Measurements from ENCODE around the gene ROBO1. TPM values are rescaled to one million over a fixed set of nuclear protein-coding genes. Genes with fewer than 3 reads are reported as not detected.

The ROBO1 gene
- total and polyA plus RNA-seq, 2 donors (not counting 1 experiment from before 2014, with no cell fraction given), result 0.27 to 3.2 TPM

DNA sequence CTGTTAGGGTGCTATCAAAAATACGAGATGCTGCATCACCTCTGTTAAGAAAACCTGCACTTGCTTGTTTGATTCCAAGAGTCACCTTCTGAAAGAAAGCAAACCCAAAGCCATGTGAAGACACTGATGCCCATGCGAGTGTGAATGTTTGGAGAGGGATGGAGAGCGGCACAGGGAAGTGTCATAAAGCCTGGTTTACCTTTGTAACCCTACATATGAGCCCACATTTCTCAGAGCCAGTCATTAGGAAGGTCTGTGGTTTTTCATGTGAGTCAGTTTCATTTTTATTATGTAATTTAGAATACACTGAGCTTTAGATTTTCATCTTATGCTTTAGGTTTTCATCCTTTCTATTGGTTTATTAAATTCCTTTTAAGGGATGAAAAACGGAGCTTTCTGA lies 896.8 kb downstream of the ROBO1 start:
- Histone ChIP-seq H3K4me2 (replicated peaks; ENCODE audit: low read depth, low read length, poor library complexity, severe bottlenecking) (no peak overlapping the region), H3K27ac (ENCODE audit: low read length in 2 of 2) (no peak overlapping the region), H3K4me1 (ENCODE audit: control insufficient read depth in 2 of 2, insufficient read depth in 2 of 2, low read length in 2 of 2) (no peaks in the 10 kb centered on the region), H2AFZ (ENCODE audit: insufficient read depth, low read depth, low read length, poor library complexity, severe bottlenecking) (no peak overlapping the region), H3K9me3 (ENCODE audit: control extremely low read depth in 1 of 3, control insufficient read depth in 2 of 3, insufficient read depth in 1 of 3, low read length in 2 of 3) (no peaks in the 10 kb centered on the region), H3K27me3 (replicated peaks in 1 of 4; ENCODE audit: control extremely low read depth in 1 of 4, control insufficient read depth in 3 of 4, insufficient read depth in 4 of 4, low read length in 3 of 4) (no peaks in the 10 kb centered on the region), H3K79me2 (ENCODE audit: control insufficient read depth, insufficient read depth, low read length) (no peaks in the 10 kb centered on the region), H3K4me3 (ENCODE audit: control extremely low read depth in 1 of 5, extremely low read depth in 1 of 5, insufficient read depth in 1 of 5, low read depth in 2 of 5, low read length in 4 of 5) (no peak overlapping the region), H3K36me3 (replicated peaks in 1 of 2; ENCODE audit: control extremely low read depth in 1 of 2, control insufficient read depth in 1 of 2, extremely low read depth in 1 of 2, insufficient read depth in 2 of 2, low read length in 1 of 2) (no peaks in the 10 kb centered on the region), H4K20me1 (ENCODE audit: control insufficient read depth, insufficient read depth, low read length, poor library complexity, severe bottlenecking) (no peaks in the 10 kb centered on the region), H3K9ac (ENCODE audit: low read length) (no peak overlapping the region)
- Mint-ChIP-seq H3K4me3 (no peak overlapping the region), H3K27me3 (no peaks in the 10 kb centered on the region), H3K4me1 (no peaks in the 10 kb centered on the region), H3K9me3 (ENCODE audit: insufficient read depth) (no peaks in the 10 kb centered on the region), H3K27ac (no peak overlapping the region)
- intact Hi-C loops (cut with micrococcal nuclease), result no loop called here
- POLR2A ChIA-PET, result no interaction called here
- WGBS (ENCODE audit: insufficient coverage), result 78% methylated on average over 1 of the region's 4 CpGs
- CTCF ChIA-PET, result no interaction called here
- DNase-seq (no peak), ATAC-seq (ENCODE audit: low read depth) (no peak)
- TF ChIP-seq EZH2 (IDR thresholded peaks at IDR 0.05; ENCODE audit: borderline replicate concordance, insufficient read depth, low read depth, low read length, poor library complexity, severe bottlenecking), result no peak
- TF ChIP-seq CTCF (IDR thresholded peaks at IDR 0.05), result no peak

DNA sequence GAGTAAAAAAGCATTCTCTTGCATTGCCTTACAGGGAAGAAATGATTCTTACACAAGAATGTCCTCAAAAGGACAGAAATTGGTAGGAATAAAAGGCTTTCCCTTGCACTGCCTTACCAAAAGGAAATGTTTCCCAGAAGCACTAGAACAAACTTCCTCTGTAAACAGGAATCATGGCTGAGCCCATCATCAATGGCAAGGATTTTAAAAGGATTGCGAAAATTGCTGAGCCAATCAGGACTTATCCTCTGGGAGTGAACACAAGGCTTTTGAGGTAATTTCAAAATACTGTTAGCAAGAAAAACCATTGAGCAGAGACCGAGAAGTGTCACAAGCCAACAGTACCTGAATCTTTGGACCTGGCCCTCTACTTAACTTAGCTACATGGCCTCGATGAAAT lies 897.3 kb downstream of the ROBO1 start:
- CTCF ChIA-PET, result no interaction called here
- no peaks in the 10 kb centered on the region for H3K27me3 Mint-ChIP-seq
- ATAC-seq (ENCODE audit: low read depth), result no peak

More for the DNA sequence above, 897.3 kb downstream of the ROBO1 start:
- Histone ChIP-seq H3K4me2 (replicated peaks; ENCODE audit: low read depth, low read length, poor library complexity, severe bottlenecking) (no peak overlapping the region), H3K4me3 (ENCODE audit: control extremely low read depth in 1 of 5, extremely low read depth in 1 of 5, insufficient read depth in 1 of 5, low read depth in 2 of 5, low read length in 4 of 5) (no peak overlapping the region), H3K9me3 (ENCODE audit: control extremely low read depth in 1 of 3, control insufficient read depth in 2 of 3, insufficient read depth in 1 of 3, low read length in 2 of 3) (no peaks in the 10 kb centered on the region), H3K9ac (ENCODE audit: low read length) (no peak overlapping the region), H3K79me2 (ENCODE audit: control insufficient read depth, insufficient read depth, low read length) (no peaks in the 10 kb centered on the region), H3K27me3 (replicated peaks in 1 of 4; ENCODE audit: control extremely low read depth in 1 of 4, control insufficient read depth in 3 of 4, insufficient read depth in 4 of 4, low read length in 3 of 4) (no peaks in the 10 kb centered on the region), H2AFZ (ENCODE audit: insufficient read depth, low read depth, low read length, poor library complexity, severe bottlenecking) (no peak overlapping the region), H3K27ac (ENCODE audit: low read length in 2 of 2) (no peak overlapping the region), H4K20me1 (ENCODE audit: control insufficient read depth, insufficient read depth, low read length, poor library complexity, severe bottlenecking) (no peaks in the 10 kb centered on the region), H3K4me1 (ENCODE audit: control insufficient read depth in 2 of 2, insufficient read depth in 2 of 2, low read length in 2 of 2) (no peaks in the 10 kb centered on the region), H3K36me3 (replicated peaks in 1 of 2; ENCODE audit: control extremely low read depth in 1 of 2, control insufficient read depth in 1 of 2, extremely low read depth in 1 of 2, insufficient read depth in 2 of 2, low read length in 1 of 2) (no peaks in the 10 kb centered on the region)
- TF ChIP-seq EZH2 (IDR thresholded peaks at IDR 0.05; ENCODE audit: borderline replicate concordance, insufficient read depth, low read depth, low read length, poor library complexity, severe bottlenecking), result no peak
- no peak for TF ChIP-seq CTCF (IDR thresholded peaks at IDR 0.05)
- intact Hi-C loops (cut with micrococcal nuclease), result no loop called here
- Mint-ChIP-seq H3K4me1 (no peaks in the 10 kb centered on the region), H3K4me3 (no peak overlapping the region), H3K9me3 (ENCODE audit: insufficient read depth) (no peaks in the 10 kb centered on the region), H3K27ac (no peak overlapping the region)
- DNase-seq, result no peak
- POLR2A ChIA-PET, result no interaction called here
- WGBS (ENCODE audit: insufficient coverage), result 89% methylated on average over 2 of the region's 3 CpGs

All from B cell (primary cell).